Panc1 (cell line): ENCODE results near the gene CES5A. TPM values are rescaled to one million over a fixed set of nuclear protein-coding genes. Genes with fewer than 3 reads are reported as not detected.

Source experiments
- ATAC-seq: fragments of 200-7000 bp; cut with Tn5 transposase; 2 replicates; pipeline ENCODE4 v1.9.1; 2020; ENCODE audit warnings: mild to moderate bottlenecking, moderate library complexity
- BruUV-seq: library from RNA; stranded (reverse); fragments of 400-500 nt; replicated peaks from 2 replicates; lab custom pipeline; 2021; lab: Mats Ljungman, UMichigan
- CTCF ChIA-PET: fragments of 300-600 bp; sonication (Branson Sonifier 250); formaldehyde crosslinking; loops from one replicate; lab custom pipeline; 2022; ENCODE audit warnings: antibody characterized with exemption; lab: Charles Lee
- POLR2A ChIA-PET: fragments of 300-600 bp; sonication (Branson Sonifier 250); formaldehyde crosslinking; loops from one replicate; lab custom pipeline; 2022; ENCODE audit warnings: antibody characterized with exemption; lab: Charles Lee
- DNase-seq: peaks from one replicate; pipeline ENCODE4 v3.0.0-alpha.2; 2010; ENCODE audit warnings: low read depth, low spot score
- H3K27ac ChIP-seq: 2 replicates; pipeline ENCODE4 v1.5.1; 2011; ENCODE audit warnings: mild to moderate bottlenecking, low read length, inconsistent platforms
- H3K27me3 ChIP-seq: fragments of 200-500 bp; sonication (Bioruptor generic); 2 replicates; pipeline ENCODE4 v1.6.0; 2014; ENCODE audit warnings: low read length, inconsistent platforms; ENCODE audit not compliant: control insufficient read depth, insufficient read depth
- H3K36me3 ChIP-seq: fragments of 200-500 bp; sonication (Bioruptor generic); 2 replicates; pipeline ENCODE4 v1.5.1; 2014; ENCODE audit warnings: inconsistent platforms, mild to moderate bottlenecking, low read length, moderate library complexity; ENCODE audit not compliant: control insufficient read depth, insufficient read depth
- H3K4me1 ChIP-seq: 2 replicates; pipeline ENCODE4 v1.5.1; 2011; ENCODE audit warnings: inconsistent platforms, mild to moderate bottlenecking, low read length, moderate library complexity; ENCODE audit not compliant: control insufficient read depth, insufficient read depth
- H3K4me3 ChIP-seq, 2 experiments: 2 replicates each; pipeline ENCODE4 v1.5.1; 2011 to 2012; ENCODE audit warnings: low read depth in 2 of 2, low read length in 2 of 2, mild to moderate bottlenecking in 2 of 2, inconsistent platforms in 1 of 2, moderate library complexity in 1 of 2
- H3K9me3 ChIP-seq: fragments of 200-500 bp; sonication (Bioruptor generic); 2 replicates; pipeline ENCODE4 v1.5.1; 2014; ENCODE audit warnings: low read depth, mild to moderate bottlenecking, inconsistent platforms, low read length, moderate library complexity; ENCODE audit not compliant: control insufficient read depth, insufficient read depth
- CTCF ChIP-seq: fragments of 450-650 bp; IDR thresholded peaks from 2 replicates; pipeline ENCODE4 v1.5.1; 2017; ENCODE audit warnings: mild to moderate bottlenecking
- POLR2AphosphoS5 ChIP-seq: IDR thresholded peaks from 2 replicates; pipeline ENCODE4 v1.6.1; 2012; ENCODE audit warnings: mild to moderate bottlenecking, low read depth, low read length, moderate library complexity
- SIN3A ChIP-seq: IDR thresholded peaks from 2 replicates; pipeline ENCODE4 v1.6.1; 2012; ENCODE audit warnings: low read depth, mild to moderate bottlenecking, low read length, moderate library complexity, borderline replicate concordance; ENCODE audit not compliant: insufficient read depth
- TCF7L2 ChIP-seq: IDR thresholded peaks from 2 replicates; pipeline ENCODE4 v1.6.1; 2011; ENCODE audit warnings: mild to moderate bottlenecking, low read depth, low read length, inconsistent platforms
- in situ Hi-C: cut with HindIII; loops from 2 replicates; pipeline ENCODE4 v1.10.0; 2016; ENCODE audit warnings: low sequenced_read_pairs, low pct_unique_long_range_greater_than_20kb
- intact Hi-C: fragments of 100-400 bp; cut with micrococcal nuclease; formaldehyde crosslinking; loops from one replicate; pipeline ENCODE4 v1.10.0; 2022; ENCODE audit not compliant: unreplicated experiment
- total RNA-seq: library from RNA; stranded (reverse); gene quantifications from one replicate; pipeline ENCODE4 v1.2.1, GENCODE V29; 2021; ENCODE audit not compliant: unreplicated experiment
- TF ChIP-seq, protein P1 (sequence below), 2 experiments: IDR thresholded peaks; 2 replicates each; pipeline ENCODE4 v1.6.1; 2011 to 2012; ENCODE audit warnings: low read depth in 2 of 2, control low read depth in 1 of 2, low read length in 1 of 2, mild to moderate bottlenecking in 1 of 2, moderate library complexity in 1 of 2; ENCODE audit not compliant: insufficient read depth in 1 of 2

The CES5A gene
- total RNA-seq, 1 experiment from 2014 or later = not detected

- intact Hi-C loops = no loop called here
- no peaks in the 10 kb centered on the region for H3K36me3 ChIP-seq
- no peaks in the 10 kb centered on the region for H3K9me3 ChIP-seq
- H3K4me3 ChIP-seq = no peak overlapping the region
- in situ Hi-C loops = no loop called here
- no peaks in the 10 kb centered on the region for H3K27me3 ChIP-seq
- DNase-seq = no peak
- ChIA-PET CTCF (no interaction called here), POLR2A (no interaction called here)
- no peak for ATAC-seq
- no peak overlapping the region for H3K27ac ChIP-seq
- no TSS peak for BruUV-seq
- TF ChIP-seq SIN3A (no peak), POLR2AphosphoS5 (no peak), TCF7L2 (no peak), CTCF (no peak)
- TF ChIP-seq, protein P1, sequence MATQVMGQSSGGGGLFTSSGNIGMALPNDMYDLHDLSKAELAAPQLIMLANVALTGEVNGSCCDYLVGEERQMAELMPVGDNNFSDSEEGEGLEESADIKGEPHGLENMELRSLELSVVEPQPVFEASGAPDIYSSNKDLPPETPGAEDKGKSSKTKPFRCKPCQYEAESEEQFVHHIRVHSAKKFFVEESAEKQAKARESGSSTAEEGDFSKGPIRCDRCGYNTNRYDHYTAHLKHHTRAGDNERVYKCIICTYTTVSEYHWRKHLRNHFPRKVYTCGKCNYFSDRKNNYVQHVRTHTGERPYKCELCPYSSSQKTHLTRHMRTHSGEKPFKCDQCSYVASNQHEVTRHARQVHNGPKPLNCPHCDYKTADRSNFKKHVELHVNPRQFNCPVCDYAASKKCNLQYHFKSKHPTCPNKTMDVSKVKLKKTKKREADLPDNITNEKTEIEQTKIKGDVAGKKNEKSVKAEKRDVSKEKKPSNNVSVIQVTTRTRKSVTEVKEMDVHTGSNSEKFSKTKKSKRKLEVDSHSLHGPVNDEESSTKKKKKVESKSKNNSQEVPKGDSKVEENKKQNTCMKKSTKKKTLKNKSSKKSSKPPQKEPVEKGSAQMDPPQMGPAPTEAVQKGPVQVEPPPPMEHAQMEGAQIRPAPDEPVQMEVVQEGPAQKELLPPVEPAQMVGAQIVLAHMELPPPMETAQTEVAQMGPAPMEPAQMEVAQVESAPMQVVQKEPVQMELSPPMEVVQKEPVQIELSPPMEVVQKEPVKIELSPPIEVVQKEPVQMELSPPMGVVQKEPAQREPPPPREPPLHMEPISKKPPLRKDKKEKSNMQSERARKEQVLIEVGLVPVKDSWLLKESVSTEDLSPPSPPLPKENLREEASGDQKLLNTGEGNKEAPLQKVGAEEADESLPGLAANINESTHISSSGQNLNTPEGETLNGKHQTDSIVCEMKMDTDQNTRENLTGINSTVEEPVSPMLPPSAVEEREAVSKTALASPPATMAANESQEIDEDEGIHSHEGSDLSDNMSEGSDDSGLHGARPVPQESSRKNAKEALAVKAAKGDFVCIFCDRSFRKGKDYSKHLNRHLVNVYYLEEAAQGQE (IDR thresholded peaks at IDR 0.05; ENCODE audit: insufficient read depth in 1 of 2, low read depth in 2 of 2, low read length in 1 of 2) = no peak
- no peaks in the 10 kb centered on the region for H3K4me1 ChIP-seq
Measured at GRCh38 chr16:55917373-55918160, 42.4 kb upstream of the CES5A start.

GRCh38 chr16:55915096-55915827, 40.1 kb upstream of the CES5A start:
- Histone ChIP-seq H3K27ac (no peak overlapping the region), H3K36me3 (no peaks in the 10 kb centered on the region), H3K9me3 (no peaks in the 10 kb centered on the region), H3K27me3 (no peaks in the 10 kb centered on the region), H3K4me3 (no peak overlapping the region), H3K4me1 (no peaks in the 10 kb centered on the region)
- CTCF ChIA-PET = interaction anchor here (0.6 kb wide), 1 partner anchor 29 kb away, joined by 4 read pairs; no protein-coding TSS in a partner anchor
- POLR2A ChIA-PET = interaction anchor here (0.7 kb wide), 1 partner anchor 62 kb away, joined by 5 read pairs; no protein-coding TSS in a partner anchor
- TF ChIP-seq SIN3A (no peak), POLR2AphosphoS5 (no peak), CTCF (no peak), TCF7L2 (no peak)
- TF ChIP-seq, protein P1 (IDR thresholded peaks at IDR 0.05; ENCODE audit: insufficient read depth in 1 of 2, low read depth in 2 of 2, low read length in 1 of 2) = no peak
- DNase-seq (no peak), ATAC-seq (no peak)
- intact Hi-C loops = no loop called here
- BruUV-seq = no TSS peak
- in situ Hi-C loops = no loop called here
